Sigmoid colon (tissue), 7 donors: ENCODE data around the gene TRPM3. TPM values are rescaled to one million over a fixed set of nuclear protein-coding genes. Genes with fewer than 3 reads are reported as not detected.

Experiments used
- DNase-seq: peaks from one replicate; pipeline ENCODE4 v3.0.0-alpha.2; 2019
- H3K27ac ChIP-seq, 4 donors: fragments of 200-600 bp; sonication (generic); one replicate each; pipeline ENCODE4 v1.5.1; 2016 to 2019; ENCODE audit warnings: mild to moderate bottlenecking in 1 of 4
- H3K27me3 ChIP-seq, 3 donors: fragments of 200-600 bp; sonication (generic); one replicate each; pipeline ENCODE4 v1.5.1; 2019; ENCODE audit warnings: mild to moderate bottlenecking in 1 of 3
- H3K36me3 ChIP-seq, 4 donors: fragments of 200-600 bp; sonication (generic); one replicate each; pipeline ENCODE4 v1.5.1; 2016 to 2019
- H3K4me1 ChIP-seq, 4 donors: fragments of 200-600 bp; sonication (generic); one replicate each; pipeline ENCODE4 v1.5.1; 2017 to 2019
- H3K4me3 ChIP-seq, 4 donors: fragments of 200-600 bp; sonication (generic); one replicate each; pipeline ENCODE4 v1.5.1; 2017 to 2019; ENCODE audit warnings: mild to moderate bottlenecking in 2 of 4, moderate library complexity in 1 of 4
- H3K9me3 ChIP-seq, 4 donors: fragments of 200-600 bp in 3 of 4; sonication (generic) in 3 of 4; one replicate each; pipeline versions ENCODE4 v1.5.1 to v1.6.1; 2013 to 2019
- CTCF ChIP-seq, 4 experiments: fragments of 450-650 bp in 3 of 4; fragments of 200-600 bp in 1 of 4; IDR thresholded peaks; one replicate each; pipeline ENCODE4 v1.5.1; 2016 to 2019; ENCODE audit warnings: antibody characterized with exemption in 4 of 4, mild to moderate bottlenecking in 3 of 4, moderate library complexity in 2 of 4
- EP300 ChIP-seq, 4 donors: sonication (generic); formaldehyde crosslinking; IDR thresholded peaks; one replicate each; pipeline ENCODE4 v1.6.1; 2017; ENCODE audit warnings: antibody characterized with exemption in 4 of 4
- POLR2A ChIP-seq, 2 donors: fragments of 450-650 bp; IDR thresholded peaks; one replicate each; pipeline ENCODE4 v1.6.1; 2016; ENCODE audit warnings: antibody characterized with exemption in 2 of 2, mild to moderate bottlenecking in 2 of 2, moderate library complexity in 2 of 2
- POLR2AphosphoS5 ChIP-seq, 4 donors: sonication (generic); formaldehyde crosslinking; IDR thresholded peaks; one replicate each; pipeline ENCODE4 v1.6.1; 2017; ENCODE audit warnings: antibody characterized with exemption in 4 of 4
- WGBS, 2 donors: extraction: QIAGEN DNeasy Blood & Tissue Kit; methylation state at CpG; one replicate each; pipeline ENCODE4 v1.1.7; 2013; 5-methylcytosine and 5-hydroxymethylcytosine counted together
- intact Hi-C: fragments of 100-400 bp; cut with DNase I; formaldehyde crosslinking; loops from one replicate; pipeline ENCODE4 v1.15.1; 2023
- polyA plus RNA-seq, 3 donors: library from polyadenylated mRNA; stranded (reverse); fragments of 200-250 nt; gene quantifications; one replicate each; pipeline ENCODE4 v1.2.3, GENCODE V29; 2013
- total RNA-seq, 4 donors: library from RNA; depleted of rRNA; stranded (reverse); fragments of >200 nt; gene quantifications; one replicate each; pipeline ENCODE4 v1.1.0, GENCODE V29; 2016
- donor health status: healthy with polysubstance abuse.
- donor health status: Bipolar disorder and iron deficiency.
- donor health status: healthy.

Gene TRPM3
- total and polyA plus RNA-seq, 7 donors, result 0.07 to 1.8 (median 0.41) TPM; not detected in 2

GRCh38 chr9:71048280-71048679, 73.1 kb downstream of the TRPM3 start:
- no peaks in the 10 kb centered on the region for H3K4me1 ChIP-seq
- intact Hi-C loops, result no loop called here
- H3K27ac ChIP-seq, result no peak overlapping the region
- TF ChIP-seq EP300 (IDR thresholded peaks at IDR 0.05) (no peak), CTCF (IDR thresholded peaks at IDR 0.05) (no peak), POLR2A (IDR thresholded peaks at IDR 0.05) (no peak), POLR2AphosphoS5 (IDR thresholded peaks at IDR 0.05) (no peak)
- DNase-seq, result no peak
- no peak overlapping the region for H3K4me3 ChIP-seq
- no peaks in the 10 kb centered on the region for H3K36me3 ChIP-seq
- H3K9me3 ChIP-seq, result no peaks in the 10 kb centered on the region
- 69 to 72% methylated on average over 4 of the region's 4 CpGs for WGBS, 2 donors
- no peaks in the 10 kb centered on the region for H3K27me3 ChIP-seq

GRCh38 chr9:71042448-71042990, 78.9 kb downstream of the TRPM3 start:
- H3K36me3 ChIP-seq, result no peaks in the 10 kb centered on the region
- TF ChIP-seq POLR2A (IDR thresholded peaks at IDR 0.05) (no peak), CTCF (IDR thresholded peaks at IDR 0.05) (no peak), EP300 (IDR thresholded peaks at IDR 0.05) (no peak), POLR2AphosphoS5 (IDR thresholded peaks at IDR 0.05) (no peak)
- 68 to 80% methylated on average over 3 of the region's 3 CpGs for WGBS, 2 donors

GRCh38 chr9:71037521-71037920, 83.9 kb downstream of the TRPM3 start:
- DNase-seq, result no peak
- no peaks in the 10 kb centered on the region for H3K9me3 ChIP-seq
- no peaks in the 10 kb centered on the region for H3K36me3 ChIP-seq
- H3K27ac ChIP-seq, result no peak overlapping the region
- no peaks in the 10 kb centered on the region for H3K4me1 ChIP-seq
- H3K27me3 ChIP-seq, result no peaks in the 10 kb centered on the region
- intact Hi-C loops, result no loop called here
- no peak overlapping the region for H3K4me3 ChIP-seq
- 94 to 96% methylated on average over 4 of the region's 4 CpGs for WGBS, 2 donors
- no peak for TF ChIP-seq POLR2AphosphoS5 (IDR thresholded peaks at IDR 0.05)
- no peak for TF ChIP-seq CTCF (IDR thresholded peaks at IDR 0.05)
- TF ChIP-seq EP300 (IDR thresholded peaks at IDR 0.05), result no peak
- TF ChIP-seq POLR2A (IDR thresholded peaks at IDR 0.05), result no peak

More at GRCh38 chr9:71042448-71042990, 78.9 kb downstream of the TRPM3 start:
- H3K4me3 ChIP-seq, result no peak overlapping the region
- H3K4me1 ChIP-seq, result no peaks in the 10 kb centered on the region
- H3K27me3 ChIP-seq, result no peaks in the 10 kb centered on the region
- no peak for DNase-seq
- H3K27ac ChIP-seq, result no peak overlapping the region
- intact Hi-C loops, result no loop called here
- no peaks in the 10 kb centered on the region for H3K9me3 ChIP-seq

- Histone ChIP-seq H3K27me3 (no peaks in the 10 kb centered on the region), H3K4me3 (no peak overlapping the region), H3K27ac (no peak overlapping the region), H3K4me1 (no peaks in the 10 kb centered on the region), H3K36me3 (no peaks in the 10 kb centered on the region), H3K9me3 (no peaks in the 10 kb centered on the region)
- no peak for DNase-seq
- intact Hi-C loops, result no loop called here
- 16 to 51% methylated on average over 4 of the region's 4 CpGs for WGBS, 2 donors
- TF ChIP-seq CTCF (IDR thresholded peaks at IDR 0.05) (no peak), POLR2AphosphoS5 (IDR thresholded peaks at IDR 0.05) (no peak), EP300 (IDR thresholded peaks at IDR 0.05) (no peak), POLR2A (IDR thresholded peaks at IDR 0.05) (no peak)
These were observed 84.9 kb downstream of the TRPM3 start for GRCh38 chr9:71036501-71036900.

GRCh38 chr9:71032779-71033178, 88.6 kb downstream of the TRPM3 start:
- no peaks in the 10 kb centered on the region for H3K9me3 ChIP-seq
- intact Hi-C loops, result no loop called here

More at GRCh38 chr9:71032779-71033178, 88.6 kb downstream of the TRPM3 start:
- Histone ChIP-seq H3K4me3 (no peak overlapping the region), H3K27ac (no peak overlapping the region), H3K36me3 (no peaks in the 10 kb centered on the region), H3K27me3 (no peaks in the 10 kb centered on the region), H3K4me1 (no peaks in the 10 kb centered on the region)
- TF ChIP-seq POLR2A (IDR thresholded peaks at IDR 0.05) (no peak), CTCF (IDR thresholded peaks at IDR 0.05) (no peak), EP300 (IDR thresholded peaks at IDR 0.05) (no peak), POLR2AphosphoS5 (IDR thresholded peaks at IDR 0.05) (no peak)
- DNase-seq, result no peak
